ENCODE data around the gene LCE4A.

DNA sequence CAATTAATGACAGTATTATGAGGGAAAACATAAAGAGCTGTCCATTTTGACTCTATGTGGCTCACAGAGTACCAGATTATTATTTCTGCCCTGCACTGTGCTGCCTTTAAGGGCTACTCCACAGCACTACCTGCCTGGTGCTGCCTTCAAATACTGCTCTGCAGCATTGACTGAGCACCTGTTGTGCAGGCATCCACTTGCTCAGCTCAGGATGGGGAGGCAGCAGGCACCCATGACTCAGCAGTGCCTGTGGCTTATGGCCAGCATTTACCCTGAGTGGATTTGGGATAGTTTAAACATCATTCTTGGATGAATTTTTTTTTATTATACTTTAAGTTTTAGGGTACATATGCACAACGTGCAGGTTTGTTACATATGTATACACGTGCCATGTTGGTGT, 48.9 kb downstream of the LCE4A start:
- TF ChIP-seq, protein P1, sequence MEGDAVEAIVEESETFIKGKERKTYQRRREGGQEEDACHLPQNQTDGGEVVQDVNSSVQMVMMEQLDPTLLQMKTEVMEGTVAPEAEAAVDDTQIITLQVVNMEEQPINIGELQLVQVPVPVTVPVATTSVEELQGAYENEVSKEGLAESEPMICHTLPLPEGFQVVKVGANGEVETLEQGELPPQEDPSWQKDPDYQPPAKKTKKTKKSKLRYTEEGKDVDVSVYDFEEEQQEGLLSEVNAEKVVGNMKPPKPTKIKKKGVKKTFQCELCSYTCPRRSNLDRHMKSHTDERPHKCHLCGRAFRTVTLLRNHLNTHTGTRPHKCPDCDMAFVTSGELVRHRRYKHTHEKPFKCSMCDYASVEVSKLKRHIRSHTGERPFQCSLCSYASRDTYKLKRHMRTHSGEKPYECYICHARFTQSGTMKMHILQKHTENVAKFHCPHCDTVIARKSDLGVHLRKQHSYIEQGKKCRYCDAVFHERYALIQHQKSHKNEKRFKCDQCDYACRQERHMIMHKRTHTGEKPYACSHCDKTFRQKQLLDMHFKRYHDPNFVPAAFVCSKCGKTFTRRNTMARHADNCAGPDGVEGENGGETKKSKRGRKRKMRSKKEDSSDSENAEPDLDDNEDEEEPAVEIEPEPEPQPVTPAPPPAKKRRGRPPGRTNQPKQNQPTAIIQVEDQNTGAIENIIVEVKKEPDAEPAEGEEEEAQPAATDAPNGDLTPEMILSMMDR (conservative IDR thresholded peaks at IDR 0.05) = no peak
- no peak for TF ChIP-seq EZH2 (IDR thresholded peaks at IDR 0.05; ENCODE audit: low read depth)

Measured in PC-9 (cell line).